ENCODE data around the gene GH2.
"Not testable (repeated sequence)": the region's sequence is repeated elsewhere in the genome, so short reads cannot be mapped to it uniquely, and the experiment has no call there.

Gene GH2

DNA sequence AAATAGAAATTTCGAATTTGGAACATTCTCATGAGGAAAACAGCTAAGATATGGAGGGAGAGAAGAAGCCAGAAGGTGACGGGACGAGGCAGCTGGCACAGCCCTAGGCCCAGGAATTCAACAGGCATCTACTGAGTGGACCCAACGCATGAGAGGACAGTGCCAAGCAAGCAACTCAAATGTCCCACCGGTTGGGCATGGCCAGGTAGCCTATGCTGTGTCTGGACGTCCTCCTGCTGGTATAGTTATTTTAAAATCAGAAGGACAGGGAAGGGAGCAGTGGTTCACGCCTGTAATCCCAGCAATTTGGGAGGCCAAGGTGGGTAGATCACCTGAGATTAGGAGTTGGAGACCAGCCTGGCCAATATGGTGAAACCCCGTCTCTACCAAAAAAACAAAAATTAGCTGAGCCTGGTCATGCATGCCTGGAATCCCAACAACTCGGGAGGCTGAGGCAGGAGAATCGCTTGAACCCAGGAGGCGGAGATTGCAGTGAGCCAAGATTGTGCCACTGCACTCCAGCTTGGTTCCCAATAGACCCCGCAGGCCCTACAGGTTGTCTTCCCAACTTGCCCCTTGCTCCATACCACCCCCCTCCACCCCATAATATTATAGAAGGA is 34.9 kb upstream of the GH2 start:
- no peak for TF ChIP-seq CTCF (IDR thresholded peaks at IDR 0.05; ENCODE audit: borderline replicate concordance, insufficient read depth, low read depth, low read length)
- no peak overlapping the region for H3K4me3 ChIP-seq (ENCODE audit: low read depth, low read length)

DNA sequence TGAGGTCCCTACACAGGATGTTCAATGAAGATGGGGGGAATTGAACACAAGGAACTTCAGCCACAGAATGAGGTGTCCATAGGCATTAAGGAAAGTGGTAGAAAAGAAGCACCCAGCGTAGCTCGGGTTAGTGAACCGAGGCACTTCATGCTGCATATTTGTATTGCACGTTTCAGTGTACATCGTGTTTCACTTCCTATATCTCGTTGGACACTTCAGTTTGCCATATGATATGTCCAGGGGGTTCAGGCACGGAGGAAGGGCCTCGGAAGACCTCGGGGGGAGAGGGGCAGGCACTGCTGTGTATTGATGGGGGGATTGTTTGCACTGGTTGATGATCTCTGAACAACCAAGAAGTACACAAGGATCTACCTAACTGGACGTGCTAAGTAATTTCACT is 34.0 kb upstream of the GH2 start:
- H3K4me3 ChIP-seq (ENCODE audit: low read depth, low read length) = not testable (repeated sequence)

DNA sequence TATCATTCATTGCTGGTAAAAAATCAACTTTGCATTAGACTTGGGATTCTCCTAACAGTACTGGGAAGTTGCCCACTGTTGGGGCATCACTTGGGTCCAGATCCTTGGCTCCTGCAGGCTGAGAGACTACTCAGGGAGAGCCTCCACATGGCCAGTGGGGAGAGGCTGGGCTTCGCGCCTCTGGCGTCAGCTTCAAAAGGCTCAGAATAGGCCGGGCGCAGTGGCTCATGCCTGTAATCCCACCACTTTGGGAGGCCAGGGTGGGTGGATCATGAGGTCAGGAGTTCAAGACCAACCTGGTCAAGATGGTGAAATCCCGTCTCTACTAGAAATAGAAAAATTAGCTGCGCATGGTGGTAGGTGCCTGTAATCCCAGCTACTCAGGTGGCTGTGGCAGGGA is 32.7 kb upstream of the GH2 start:
- TF ChIP-seq CTCF (IDR thresholded peaks at IDR 0.05; ENCODE audit: borderline replicate concordance, insufficient read depth, low read depth, low read length) = no peak
- H3K4me3 ChIP-seq (ENCODE audit: low read depth, low read length) = no peak overlapping the region

DNA sequence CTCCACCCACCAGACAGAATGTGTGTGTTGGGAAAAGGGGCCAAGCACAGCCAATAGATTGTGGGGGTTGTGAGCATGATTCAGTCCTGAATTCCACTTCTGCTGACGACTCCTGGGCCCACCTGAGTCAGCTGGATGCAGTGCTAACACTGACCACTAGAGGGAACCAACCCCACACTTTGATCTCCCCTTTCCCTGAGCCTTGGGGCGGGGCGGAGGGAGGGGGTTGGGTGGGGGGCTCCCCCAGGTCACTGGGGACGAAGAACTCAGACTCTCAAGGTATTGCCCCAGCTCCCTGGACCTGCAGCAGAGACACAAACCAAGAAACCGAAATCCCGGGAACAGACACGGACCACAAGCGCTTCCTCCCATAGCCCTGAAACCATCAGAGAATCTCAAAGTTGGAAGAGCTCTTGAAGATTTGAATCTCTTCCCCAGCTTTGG is 29.9 kb upstream of the GH2 start:
- TF ChIP-seq CTCF (IDR thresholded peaks at IDR 0.05; ENCODE audit: borderline replicate concordance, insufficient read depth, low read depth, low read length) = peak; percentile 74
- no peak overlapping the region for H3K4me3 ChIP-seq (ENCODE audit: low read depth, low read length)

DNA sequence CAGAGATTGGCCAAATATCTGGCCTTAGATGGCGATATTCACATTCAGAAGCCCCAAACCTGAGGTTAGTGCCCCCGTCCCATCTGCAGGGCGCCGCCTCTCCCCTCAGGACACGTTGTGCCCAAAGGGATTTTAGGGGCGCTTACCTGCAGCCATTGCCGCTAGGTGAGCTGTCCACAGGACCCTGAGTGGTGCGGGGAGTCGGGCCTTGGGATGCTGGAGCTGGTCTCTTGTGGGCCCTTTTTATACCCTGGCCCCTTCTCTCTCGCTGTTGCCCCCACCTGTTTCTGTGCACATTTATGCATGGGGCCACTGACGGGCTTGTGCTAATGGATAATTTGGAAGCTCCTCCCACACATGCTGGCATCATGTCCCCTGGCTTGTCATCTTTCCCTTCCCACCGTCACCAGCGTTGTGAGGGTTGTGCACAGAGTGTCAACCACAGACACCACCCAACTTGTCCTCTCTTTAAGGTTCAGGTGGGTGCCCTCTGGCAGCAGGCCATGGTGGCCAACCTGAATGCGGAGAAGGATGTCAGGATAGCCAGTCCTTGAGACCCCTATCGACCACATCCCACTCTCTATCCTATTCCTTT is 29.4 kb upstream of the GH2 start, which contains the start of gene CSHL1:
Gene CSHL1, minus strand, starts transcription at position 218 of the 595 bp plus-strand sequence. Its CDS starts 62 bp downstream, at position 156.
- TF ChIP-seq CTCF (IDR thresholded peaks at IDR 0.05; ENCODE audit: borderline replicate concordance, insufficient read depth, low read depth, low read length) = no peak
- H3K4me3 ChIP-seq (ENCODE audit: low read depth, low read length) = no peak within 1 kb of the TSS

- no peak for TF ChIP-seq CTCF (IDR thresholded peaks at IDR 0.05; ENCODE audit: borderline replicate concordance, insufficient read depth, low read depth, low read length)
These were observed 28.4 kb upstream of the GH2 start for GRCh38 chr17:63910096-63910495.

GRCh38 chr17:63909586-63909985 is 27.8 kb upstream of the GH2 start:
- H3K4me3 ChIP-seq (ENCODE audit: low read depth, low read length) = not testable (repeated sequence)

More at GRCh38 chr17:63910096-63910495, 28.4 kb upstream of the GH2 start:
- no peak overlapping the region for H3K4me3 ChIP-seq (ENCODE audit: low read depth, low read length)

- H3K4me3 ChIP-seq (ENCODE audit: low read depth, low read length) = not testable (repeated sequence)
These were observed 25.5 kb upstream of the GH2 start for GRCh38 chr17:63907161-63907778.

- H3K4me3 ChIP-seq (ENCODE audit: low read depth, low read length) = not testable (repeated sequence)
These were observed 23.1 kb upstream of the GH2 start for GRCh38 chr17:63904796-63905195.

All from GM12875 (cell line).